Measurements from ENCODE around the gene CACNA1D. TPM values are rescaled to one million over a fixed set of nuclear protein-coding genes. Genes with fewer than 3 reads are reported as not detected.

The CACNA1D gene
- total RNA-seq, 1 experiment from 2014 or later: not detected

DNA sequence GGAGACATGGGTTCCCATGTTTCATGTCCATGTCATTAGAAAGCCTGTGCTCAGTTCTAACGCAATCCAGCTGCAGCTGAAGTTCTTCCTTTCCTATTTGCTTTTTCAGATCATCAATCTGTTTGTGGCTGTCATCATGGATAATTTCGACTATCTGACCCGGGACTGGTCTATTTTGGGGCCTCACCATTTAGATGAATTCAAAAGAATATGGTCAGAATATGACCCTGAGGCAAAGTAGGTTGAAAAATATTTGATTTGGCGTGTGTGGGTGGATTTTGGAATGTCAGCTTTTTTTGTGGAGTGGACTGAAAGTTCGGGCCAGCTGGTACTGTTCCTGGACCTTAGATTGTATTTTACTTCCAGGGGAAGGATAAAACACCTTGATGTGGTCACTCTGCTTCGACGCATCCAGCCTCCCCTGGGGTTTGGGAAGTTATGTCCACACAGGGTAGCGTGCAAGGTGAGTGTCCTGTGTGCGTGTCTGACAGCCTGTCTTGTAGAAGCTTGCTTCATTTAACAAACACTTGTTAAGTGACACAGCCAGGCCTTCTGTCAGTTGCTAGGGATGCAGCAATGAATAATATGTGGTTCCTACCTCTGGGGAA is 282.2 kb downstream of the CACNA1D start:
- Histone ChIP-seq H3K79me2 (ENCODE audit: low read length) (no peaks in the 10 kb centered on the region), H3K4me3 (ENCODE audit: low read length) (no peak overlapping the region), H4K20me1 (ENCODE audit: insufficient read depth, low read depth, low read length) (no peaks in the 10 kb centered on the region), H3K36me3 (ENCODE audit: insufficient read depth, low read length) (no peaks in the 10 kb centered on the region), H3K9ac (ENCODE audit: low read length) (no peak overlapping the region), H3K27ac (ENCODE audit: low read length) (no peak overlapping the region), H3K4me2 (ENCODE audit: low read depth, low read length, poor library complexity, severe bottlenecking) (no peak overlapping the region), H3K27me3 (ENCODE audit: low read length) (no peaks in the 10 kb centered on the region), H3K9me3 (ENCODE audit: low read length) (no peaks in the 10 kb centered on the region), H3K4me1 (ENCODE audit: low read length) (peaks cover 6% of the 10 kb centered on the region; the same call in 1 of the 2 replicates), H2AFZ (ENCODE audit: low read length) (no peak overlapping the region), H3K9me2 (replicated peaks; ENCODE audit: insufficient read depth, low read length) (no peaks in the 10 kb centered on the region)
- DNase-seq: no peak

DNA sequence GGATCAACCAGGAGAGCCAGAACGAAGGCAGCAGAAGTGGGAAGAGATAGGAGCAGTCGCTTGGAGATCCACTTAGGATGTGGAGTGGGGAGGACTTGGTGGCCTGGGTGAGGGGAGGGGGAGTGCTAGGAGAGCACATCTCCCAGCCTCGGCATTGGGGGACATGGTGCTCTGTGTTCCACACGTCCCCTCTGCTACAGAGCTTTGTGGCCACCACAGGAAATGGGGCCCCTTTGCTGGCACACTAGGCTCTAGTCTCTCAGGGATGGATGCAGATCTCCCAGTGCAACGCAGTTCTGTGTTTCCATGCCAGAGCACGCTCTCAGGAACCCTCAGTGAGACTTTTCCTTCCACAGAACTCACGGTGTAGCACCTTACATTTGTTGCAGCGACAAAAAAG is 283.1 kb downstream of the CACNA1D start:
- Histone ChIP-seq H3K4me3 (ENCODE audit: low read length) (no peak overlapping the region), H2AFZ (ENCODE audit: low read length) (no peak overlapping the region), H3K4me1 (ENCODE audit: low read length) (peaks cover 6% of the 10 kb centered on the region; the same call in 1 of the 2 replicates), H3K9ac (ENCODE audit: low read length) (no peak overlapping the region), H3K27me3 (ENCODE audit: low read length) (no peaks in the 10 kb centered on the region), H3K36me3 (ENCODE audit: insufficient read depth, low read length) (no peaks in the 10 kb centered on the region), H3K9me3 (ENCODE audit: low read length) (no peaks in the 10 kb centered on the region), H3K4me2 (ENCODE audit: low read depth, low read length, poor library complexity, severe bottlenecking) (no peak overlapping the region), H3K9me2 (replicated peaks; ENCODE audit: insufficient read depth, low read length) (no peaks in the 10 kb centered on the region), H3K27ac (ENCODE audit: low read length) (no peak overlapping the region), H4K20me1 (ENCODE audit: insufficient read depth, low read depth, low read length) (no peaks in the 10 kb centered on the region), H3K79me2 (ENCODE audit: low read length) (no peaks in the 10 kb centered on the region)
- DNase-seq: no peak

DNA sequence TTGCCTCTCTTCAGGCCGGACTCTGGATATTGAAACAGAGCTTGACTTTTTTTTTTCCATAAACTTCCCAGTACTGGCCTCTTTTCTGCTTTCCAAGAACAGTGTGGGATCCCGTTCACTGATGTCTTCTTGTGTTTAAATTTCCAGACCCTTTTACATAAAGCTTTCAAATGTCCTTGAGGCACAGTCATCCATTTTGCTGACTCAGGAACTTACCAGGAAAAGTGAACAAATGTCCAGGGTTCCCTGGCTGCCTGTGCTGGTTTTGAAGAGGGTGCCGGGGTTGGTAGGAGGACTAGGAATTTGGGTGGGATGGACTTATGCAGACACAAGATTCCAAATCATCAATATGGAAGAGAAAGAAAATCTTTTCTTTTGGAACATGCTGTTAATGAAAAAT is 283.7 kb downstream of the CACNA1D start:
- Histone ChIP-seq H3K27me3 (ENCODE audit: low read length) (no peaks in the 10 kb centered on the region), H3K4me2 (ENCODE audit: low read depth, low read length, poor library complexity, severe bottlenecking) (no peak overlapping the region), H3K4me1 (ENCODE audit: low read length) (peaks cover 6% of the 10 kb centered on the region; the same call in 1 of the 2 replicates), H3K79me2 (ENCODE audit: low read length) (no peaks in the 10 kb centered on the region), H2AFZ (ENCODE audit: low read length) (no peak overlapping the region), H3K9me3 (ENCODE audit: low read length) (no peaks in the 10 kb centered on the region), H3K9me2 (replicated peaks; ENCODE audit: insufficient read depth, low read length) (no peaks in the 10 kb centered on the region), H4K20me1 (ENCODE audit: insufficient read depth, low read depth, low read length) (no peaks in the 10 kb centered on the region), H3K36me3 (ENCODE audit: insufficient read depth, low read length) (no peaks in the 10 kb centered on the region), H3K27ac (ENCODE audit: low read length) (no peak overlapping the region), H3K9ac (ENCODE audit: low read length) (no peak overlapping the region), H3K4me3 (ENCODE audit: low read length) (no peak overlapping the region)
- no peak for DNase-seq

DNA sequence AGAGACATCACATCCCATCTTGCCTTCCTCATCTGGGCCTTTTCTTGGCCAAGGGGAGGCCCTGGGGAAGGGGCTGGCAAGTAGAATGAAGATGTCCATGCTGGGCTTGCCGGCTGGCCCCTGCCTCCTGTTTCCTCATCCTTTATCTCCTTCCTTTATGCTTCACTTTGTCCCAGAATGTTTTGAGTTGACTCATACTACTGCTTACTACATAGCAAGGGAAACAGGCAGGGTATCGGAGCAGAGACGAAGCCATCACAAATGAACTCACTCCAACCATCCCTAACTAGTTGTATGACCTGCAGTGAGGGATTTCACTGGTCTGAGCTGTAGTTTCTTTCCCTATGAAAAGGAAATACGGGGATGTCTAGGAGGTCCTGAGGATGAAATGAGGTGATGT is 285.8 kb downstream of the CACNA1D start:
- no peak for DNase-seq
- Histone ChIP-seq H3K9me3 (ENCODE audit: low read length) (no peaks in the 10 kb centered on the region), H3K27ac (ENCODE audit: low read length) (no peak overlapping the region), H3K36me3 (ENCODE audit: insufficient read depth, low read length) (no peaks in the 10 kb centered on the region), H3K27me3 (ENCODE audit: low read length) (no peaks in the 10 kb centered on the region), H2AFZ (ENCODE audit: low read length) (no peak overlapping the region), H3K79me2 (ENCODE audit: low read length) (no peaks in the 10 kb centered on the region), H3K9ac (ENCODE audit: low read length) (no peak overlapping the region), H3K4me3 (ENCODE audit: low read length) (no peak overlapping the region), H3K4me2 (ENCODE audit: low read depth, low read length, poor library complexity, severe bottlenecking) (no peak overlapping the region), H3K4me1 (ENCODE audit: low read length) (0 out of 2 replicates have a peak, but pooled peaks cover 2% of the 10 kb centered on the region), H4K20me1 (ENCODE audit: insufficient read depth, low read depth, low read length) (no peaks in the 10 kb centered on the region), H3K9me2 (replicated peaks; ENCODE audit: insufficient read depth, low read length) (no peaks in the 10 kb centered on the region)

DNA sequence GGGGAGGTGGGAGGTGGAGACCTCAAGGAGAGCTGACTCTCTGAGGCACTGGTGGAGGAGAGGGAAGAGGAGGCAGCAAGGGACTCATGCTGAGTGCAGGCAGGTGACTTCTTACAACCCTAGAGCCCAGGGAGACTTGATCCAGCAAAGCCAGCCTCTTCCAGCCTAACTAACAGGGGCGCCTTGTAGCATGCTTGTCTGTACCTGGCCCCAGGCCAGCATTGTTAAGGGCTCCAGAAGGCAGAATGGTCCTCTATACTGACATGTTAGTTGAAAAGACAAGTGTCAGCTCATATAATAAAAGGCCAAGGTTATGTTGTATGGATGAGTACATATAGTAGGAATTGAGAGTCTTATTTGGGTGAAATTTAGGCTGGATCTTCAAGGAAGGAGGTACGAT is 286.4 kb downstream of the CACNA1D start:
- H3K4me1 ChIP-seq (ENCODE audit: low read length): 0 out of 2 replicates have a peak, but pooled peaks cover 2% of the 10 kb centered on the region

DNA sequence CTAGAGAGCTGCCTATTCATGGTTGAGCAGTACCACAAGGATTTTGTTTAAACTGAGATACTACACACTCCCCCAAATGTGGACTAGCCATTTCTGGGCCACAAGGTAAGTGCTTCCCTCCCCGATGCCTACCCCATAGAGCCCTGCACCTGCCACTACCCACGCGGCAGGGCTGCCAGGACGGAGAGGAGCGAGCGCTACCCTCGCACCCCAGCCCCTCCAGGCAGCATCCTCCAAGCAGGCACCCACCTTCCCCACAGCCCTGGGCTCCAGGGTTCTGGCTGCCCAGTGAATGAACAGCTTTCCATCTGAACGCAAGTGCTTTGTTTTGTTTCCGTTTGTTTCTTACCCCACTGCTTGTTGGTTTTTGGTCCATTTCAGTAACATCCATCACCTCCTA is 292.6 kb downstream of the CACNA1D start:
- no peaks in the 10 kb centered on the region for H3K27me3 ChIP-seq (ENCODE audit: low read length)
- DNase-seq: no peak

More for the DNA sequence above, 286.4 kb downstream of the CACNA1D start:
- Histone ChIP-seq H4K20me1 (ENCODE audit: insufficient read depth, low read depth, low read length) (no peaks in the 10 kb centered on the region), H3K36me3 (ENCODE audit: insufficient read depth, low read length) (no peaks in the 10 kb centered on the region), H3K27me3 (ENCODE audit: low read length) (no peaks in the 10 kb centered on the region), H3K9me2 (replicated peaks; ENCODE audit: insufficient read depth, low read length) (no peaks in the 10 kb centered on the region), H3K9me3 (ENCODE audit: low read length) (no peaks in the 10 kb centered on the region), H3K4me2 (ENCODE audit: low read depth, low read length, poor library complexity, severe bottlenecking) (no peak overlapping the region), H3K27ac (ENCODE audit: low read length) (no peak overlapping the region), H3K4me3 (ENCODE audit: low read length) (no peak overlapping the region), H3K79me2 (ENCODE audit: low read length) (no peaks in the 10 kb centered on the region), H3K9ac (ENCODE audit: low read length) (no peak overlapping the region), H2AFZ (ENCODE audit: low read length) (no peak overlapping the region)
- no peak for DNase-seq

DNA sequence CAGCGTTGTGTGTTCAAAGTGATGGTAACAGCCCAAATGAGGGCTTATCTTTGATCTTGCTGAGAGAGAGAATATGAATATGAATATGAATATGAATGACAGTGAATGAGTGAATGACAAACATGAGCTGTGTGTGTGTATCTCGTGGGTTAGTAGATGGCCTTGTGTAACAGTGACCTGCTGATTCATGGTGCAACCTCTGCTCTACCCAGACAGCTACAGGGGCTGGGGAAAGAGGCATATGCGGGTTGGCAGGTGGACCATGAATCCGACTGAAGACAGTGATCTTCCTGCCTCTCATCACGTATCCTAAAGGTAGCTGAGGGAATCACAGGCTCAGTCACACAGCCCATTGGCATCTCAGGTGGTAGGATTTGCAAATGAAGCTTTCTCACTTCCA is 293.6 kb downstream of the CACNA1D start:
- Histone ChIP-seq H3K9me2 (replicated peaks; ENCODE audit: insufficient read depth, low read length) (no peaks in the 10 kb centered on the region), H3K79me2 (ENCODE audit: low read length) (no peaks in the 10 kb centered on the region), H3K27ac (ENCODE audit: low read length) (no peak overlapping the region), H3K4me2 (ENCODE audit: low read depth, low read length, poor library complexity, severe bottlenecking) (no peak overlapping the region), H3K9ac (ENCODE audit: low read length) (no peak overlapping the region), H3K4me1 (ENCODE audit: low read length) (0 out of 2 replicates have a peak, but pooled peaks cover 2% of the 10 kb centered on the region), H3K9me3 (ENCODE audit: low read length) (no peaks in the 10 kb centered on the region), H2AFZ (ENCODE audit: low read length) (no peak overlapping the region), H4K20me1 (ENCODE audit: insufficient read depth, low read depth, low read length) (no peaks in the 10 kb centered on the region), H3K27me3 (ENCODE audit: low read length) (no peaks in the 10 kb centered on the region), H3K4me3 (ENCODE audit: low read length) (no peak overlapping the region), H3K36me3 (ENCODE audit: insufficient read depth, low read length) (no peaks in the 10 kb centered on the region)
- no peak for DNase-seq

More for the DNA sequence above, 292.6 kb downstream of the CACNA1D start:
- Histone ChIP-seq H3K4me2 (ENCODE audit: low read depth, low read length, poor library complexity, severe bottlenecking) (no peak overlapping the region), H4K20me1 (ENCODE audit: insufficient read depth, low read depth, low read length) (no peaks in the 10 kb centered on the region), H3K27ac (ENCODE audit: low read length) (no peak overlapping the region), H3K79me2 (ENCODE audit: low read length) (no peaks in the 10 kb centered on the region), H3K9ac (ENCODE audit: low read length) (no peak overlapping the region), H3K9me2 (replicated peaks; ENCODE audit: insufficient read depth, low read length) (no peaks in the 10 kb centered on the region), H3K36me3 (ENCODE audit: insufficient read depth, low read length) (no peaks in the 10 kb centered on the region), H3K9me3 (ENCODE audit: low read length) (no peaks in the 10 kb centered on the region), H2AFZ (ENCODE audit: low read length) (no peak overlapping the region), H3K4me3 (ENCODE audit: low read length) (no peak overlapping the region), H3K4me1 (ENCODE audit: low read length) (0 out of 2 replicates have a peak, but pooled peaks cover 2% of the 10 kb centered on the region)

DNA sequence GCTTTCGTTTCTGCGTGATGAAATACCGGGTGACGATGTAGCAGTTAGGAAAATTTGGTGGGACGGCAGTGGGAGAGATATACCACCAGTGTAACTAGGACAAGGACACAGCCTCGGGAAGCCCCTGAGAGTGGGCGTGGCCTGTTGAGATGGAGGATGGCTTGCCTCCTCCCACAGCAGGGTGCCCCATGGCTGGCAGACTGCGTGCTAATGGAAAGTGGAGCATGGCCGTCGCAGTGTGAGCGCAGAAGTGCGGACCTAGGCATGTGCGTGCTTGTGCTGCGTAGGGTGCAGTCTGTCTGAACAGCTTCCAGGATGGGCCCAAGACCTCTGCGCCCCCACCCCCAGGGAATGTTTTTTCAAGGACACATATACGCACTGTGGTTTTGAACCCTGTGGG is 295.0 kb downstream of the CACNA1D start:
- Histone ChIP-seq H3K4me3 (ENCODE audit: low read length) (no peak overlapping the region), H4K20me1 (ENCODE audit: insufficient read depth, low read depth, low read length) (no peaks in the 10 kb centered on the region)
- DNase-seq: no peak

More for the DNA sequence above, 295.0 kb downstream of the CACNA1D start:
- Histone ChIP-seq H2AFZ (ENCODE audit: low read length) (no peak overlapping the region), H3K9me3 (ENCODE audit: low read length) (no peaks in the 10 kb centered on the region), H3K4me1 (ENCODE audit: low read length) (no peaks in the 10 kb centered on the region), H3K9ac (ENCODE audit: low read length) (no peak overlapping the region), H3K9me2 (replicated peaks; ENCODE audit: insufficient read depth, low read length) (no peaks in the 10 kb centered on the region), H3K27me3 (ENCODE audit: low read length) (no peaks in the 10 kb centered on the region), H3K27ac (ENCODE audit: low read length) (no peak overlapping the region), H3K79me2 (ENCODE audit: low read length) (no peaks in the 10 kb centered on the region), H3K4me2 (ENCODE audit: low read depth, low read length, poor library complexity, severe bottlenecking) (no peak overlapping the region), H3K36me3 (ENCODE audit: insufficient read depth, low read length) (no peaks in the 10 kb centered on the region)

Measured in Karpas-422 (cell line).